Left lung (tissue), 10 donors: ENCODE data around the gene KIRREL1. TPM values are rescaled to one million over a fixed set of nuclear protein-coding genes. Genes with fewer than 3 reads are reported as not detected.
A peak's percentile ranks its signal among the peaks of the same experiment; 100 is the strongest.

ENCODE experiments used
- ATAC-seq: fragments of 200-7000 bp; cut with Tn5 transposase; one replicate; pipeline ENCODE4 v1.9.1; 2020; ENCODE audit warnings: moderate library complexity
- DNase-seq, 4 donors: peaks; one replicate each; pipeline ENCODE4 v3.0.0-alpha.2; 2013 to 2020
- H3K27ac ChIP-seq, 2 donors: fragments of 200-600 bp; sonication (generic) in 1 of 2; one replicate each; pipeline versions ENCODE4 v1.5.0 to v1.8.0; 2020 to 2021
- H3K27me3 ChIP-seq, 2 donors: fragments of 200-600 bp; sonication (generic) in 1 of 2; one replicate each; pipeline versions ENCODE4 v1.5.0 to v1.8.0; 2020 to 2021
- H3K36me3 ChIP-seq, 2 donors: fragments of 200-600 bp; sonication (generic) in 1 of 2; one replicate each; pipeline versions ENCODE4 v1.5.0 to v1.8.0; 2020 to 2021
- H3K4me1 ChIP-seq, 2 donors: fragments of 200-600 bp; one replicate each; pipeline ENCODE4 v1.8.0; 2021
- H3K4me3 ChIP-seq, 2 donors: fragments of 200-600 bp; sonication (generic) in 1 of 2; one replicate each; pipeline versions ENCODE4 v1.5.0 to v1.8.0; 2020 to 2021; ENCODE audit warnings: mild to moderate bottlenecking in 1 of 2
- H3K9me3 ChIP-seq, 2 donors: fragments of 200-600 bp; sonication (generic) in 1 of 2; one replicate each; pipeline versions ENCODE4 v1.5.0 to v1.8.0; 2020 to 2021
- CTCF ChIP-seq, 2 donors: fragments of 200-600 bp; sonication (generic) in 1 of 2; IDR thresholded peaks; one replicate each; pipeline versions ENCODE4 v1.5.0 to v1.8.0; 2021; ENCODE audit warnings: antibody characterized with exemption in 2 of 2
- intact Hi-C, 2 donors: fragments of 100-400 bp; cut with DNase I; formaldehyde crosslinking; loops; one replicate each; pipeline versions ENCODE4 v1.11.2 to v1.14.2; 2022
- polyA plus RNA-seq, 6 donors: library from polyadenylated mRNA; unstranded; fragments of 120-200 nt; gene quantifications; one replicate each; pipeline ENCODE4 v1.2.1, GENCODE V29; 2013; ENCODE audit not compliant: insufficient read length in 6 of 6
- total RNA-seq, 2 donors: library from RNA; stranded (reverse); fragmentation: NEBNext Ultra II Directional; extraction: Animal tissue kit (Norgen Biotek cat#: 25700); gene quantifications; one replicate each; pipeline ENCODE4 v1.2.1, GENCODE V29; 2021
- donor health status: DM: no; HTN: yes; CAD: no.
- donor health status: DM: no; HTN: no; CAD: no.

The KIRREL1 gene
- total and polyA plus RNA-seq, 8 donors, result 44.6 to 67.6 (median 55.7) TPM

- ATAC-seq, result peak; percentile 77
- TF ChIP-seq CTCF (IDR thresholded peaks at IDR 0.05), result peak in 1 of 2 donors; percentile 22
- Histone ChIP-seq H3K4me1 (peaks cover 7 to 15% of the 10 kb centered on the region in 2 donors), H3K27ac (no peak overlapping the region), H3K4me3 (no peak overlapping the region), H3K9me3 (no peaks in the 10 kb centered on the region), H3K27me3 (peaks cover 5 to 81% of the 10 kb centered on the region in 2 donors), H3K36me3 (no peaks in the 10 kb centered on the region)
- DNase-seq, result peak in 3 of 4 donors; percentile 46 to 84 (median 59)
- intact Hi-C loops, result loop anchor here (5.0 to 10.0 kb wide), 2 partner anchors 133 to 151 kb away; no protein-coding TSS in a partner anchor
Observed at GRCh38 chr1:158117854-158118704, 124.6 kb downstream of the KIRREL1 start.

- Histone ChIP-seq H3K9me3 (no peaks in the 10 kb centered on the region), H3K27ac (no peak overlapping the region), H3K4me3 (no peak overlapping the region), H3K27me3 (peaks cover 3 to 73% of the 10 kb centered on the region in 2 donors), H3K4me1 (peaks cover 5 to 7% of the 10 kb centered on the region in 2 donors), H3K36me3 (no peaks in the 10 kb centered on the region)
- DNase-seq (no peak), ATAC-seq (no peak)
- intact Hi-C loops, result loop anchor here (5.0 to 10.0 kb wide), 2 partner anchors 134 to 152 kb away; no protein-coding TSS in a partner anchor
- no peak for TF ChIP-seq CTCF (IDR thresholded peaks at IDR 0.05)
Observed at GRCh38 chr1:158118713-158119402, 125.4 kb downstream of the KIRREL1 start.

GRCh38 chr1:158119976-158120653 lies 126.7 kb downstream of the KIRREL1 start:
- ATAC-seq, result no peak
- intact Hi-C loops, result loop anchor here (5.0 to 10.0 kb wide), 2 partner anchors 135 to 153 kb away; no protein-coding TSS in a partner anchor

GRCh38 chr1:158121604-158122254 lies 128.3 kb downstream of the KIRREL1 start:
- peak; percentile 33 to 36 for TF ChIP-seq CTCF (IDR thresholded peaks at IDR 0.05)
- DNase-seq (peak in 1 of 4 donors; percentile 52), ATAC-seq (peak; percentile 66)
- intact Hi-C loops, result no loop called here
- Histone ChIP-seq H3K9me3 (no peaks in the 10 kb centered on the region), H3K27ac (no peak overlapping the region), H3K27me3 (peaks cover 3 to 44% of the 10 kb centered on the region in 2 donors), H3K36me3 (no peaks in the 10 kb centered on the region), H3K4me3 (no peak overlapping the region), H3K4me1 (peaks cover 4 to 7% of the 10 kb centered on the region in 2 donors)

More at GRCh38 chr1:158119976-158120653, 126.7 kb downstream of the KIRREL1 start:
- H3K27ac ChIP-seq, result no peak overlapping the region
- TF ChIP-seq CTCF (IDR thresholded peaks at IDR 0.05), result no peak
- H3K4me1 ChIP-seq, result peaks cover 4 to 7% of the 10 kb centered on the region in 2 donors
- H3K36me3 ChIP-seq, result no peaks in the 10 kb centered on the region
- H3K9me3 ChIP-seq, result no peaks in the 10 kb centered on the region
- DNase-seq, result no peak
- H3K27me3 ChIP-seq, result peaks cover 3 to 60% of the 10 kb centered on the region in 2 donors
- H3K4me3 ChIP-seq, result no peak overlapping the region
